Measurements from ENCODE around the gene SUGCT. TPM values are rescaled to one million over a fixed set of nuclear protein-coding genes. Genes with fewer than 3 reads are reported as not detected.
A peak's percentile ranks its signal among the peaks of the same experiment; 100 is the strongest.

The SUGCT gene
- total and polyA plus RNA-seq, 8 donors = 0.87 to 8.0 (median 2.9) TPM; not detected in 1

- intact Hi-C loops (cut with DNase I; ENCODE audit: low total_unique reads) = no loop called here
Measured at GRCh38 chr7:40822861-40823260, 688.1 kb downstream of the SUGCT start.

GRCh38 chr7:40824461-40824860 is 689.7 kb downstream of the SUGCT start:
- no peak overlapping the region for H3K27ac ChIP-seq
- TF ChIP-seq POLR2A (IDR thresholded peaks at IDR 0.05) (no peak), CTCF (IDR thresholded peaks at IDR 0.05) (no peak), POLR2AphosphoS5 (IDR thresholded peaks at IDR 0.05) (no peak), EP300 (IDR thresholded peaks at IDR 0.05) (no peak)

More at GRCh38 chr7:40822861-40823260, 688.1 kb downstream of the SUGCT start:
- Histone ChIP-seq H3K4me3 (no peak overlapping the region), H3K36me3 (no peaks in the 10 kb centered on the region), H3K27me3 (no peaks in the 10 kb centered on the region), H3K27ac (no peak overlapping the region), H3K4me1 (peaks cover 0 to 14% (median 7%) of the 10 kb centered on the region in 4 donors), H3K9me3 (peaks cover 0 to 4% (median 0%) of the 10 kb centered on the region in 4 donors)
- WGBS, 5 donors = 53 to 71% (median 67%) methylated on average over 1 of the region's 1 CpG
- TF ChIP-seq CTCF (IDR thresholded peaks at IDR 0.05) = no peak
- TF ChIP-seq POLR2A (IDR thresholded peaks at IDR 0.05) = no peak
- TF ChIP-seq POLR2AphosphoS5 (IDR thresholded peaks at IDR 0.05) = no peak
- TF ChIP-seq EP300 (IDR thresholded peaks at IDR 0.05) = no peak
- no peak for DNase-seq

GRCh38 chr7:40826411-40827221 is 691.8 kb downstream of the SUGCT start:
- Histone ChIP-seq H3K36me3 (no peaks in the 10 kb centered on the region), H3K27ac (no peak overlapping the region), H3K4me3 (no peak overlapping the region), H3K9me3 (no peaks in the 10 kb centered on the region), H3K4me1 (peaks cover 0 to 14% (median 8%) of the 10 kb centered on the region in 4 donors), H3K27me3 (no peaks in the 10 kb centered on the region)
- TF ChIP-seq EP300 (IDR thresholded peaks at IDR 0.05) (no peak), CTCF (IDR thresholded peaks at IDR 0.05) (no peak), POLR2A (IDR thresholded peaks at IDR 0.05) (no peak), POLR2AphosphoS5 (IDR thresholded peaks at IDR 0.05) (no peak)
- intact Hi-C loops (cut with DNase I; ENCODE audit: low total_unique reads) = no loop called here
- WGBS, 5 donors = 42 to 50% (median 49%) methylated on average over 3 of the region's 3 CpGs
- DNase-seq = no peak

More at GRCh38 chr7:40824461-40824860, 689.7 kb downstream of the SUGCT start:
- intact Hi-C loops (cut with DNase I; ENCODE audit: low total_unique reads) = no loop called here
- no peaks in the 10 kb centered on the region for H3K36me3 ChIP-seq
- 79 to 85% (median 81%) methylated on average over 3 of the region's 3 CpGs for WGBS, 5 donors
- H3K27me3 ChIP-seq = no peaks in the 10 kb centered on the region
- no peak for DNase-seq
- H3K9me3 ChIP-seq = no peaks in the 10 kb centered on the region
- H3K4me1 ChIP-seq = peaks cover 0 to 14% (median 8%) of the 10 kb centered on the region in 4 donors
- no peak overlapping the region for H3K4me3 ChIP-seq

- H3K27ac ChIP-seq = peak overlapping the region in 1 of 5 donors; percentile 43
- 52 to 58% (median 54%) methylated on average over 10 of the region's 10 CpGs for WGBS, 5 donors
- H3K36me3 ChIP-seq = no peaks in the 10 kb centered on the region
- H3K9me3 ChIP-seq = no peaks in the 10 kb centered on the region
- no peaks in the 10 kb centered on the region for H3K27me3 ChIP-seq
- no peak for DNase-seq
- H3K4me1 ChIP-seq = peaks cover 0 to 14% (median 8%) of the 10 kb centered on the region in 4 donors
- intact Hi-C loops (cut with DNase I; ENCODE audit: low total_unique reads) = no loop called here
- H3K4me3 ChIP-seq = no peak overlapping the region
- no peak for TF ChIP-seq EP300 (IDR thresholded peaks at IDR 0.05)
- TF ChIP-seq POLR2AphosphoS5 (IDR thresholded peaks at IDR 0.05) = no peak
- TF ChIP-seq POLR2A (IDR thresholded peaks at IDR 0.05) = no peak
- no peak for TF ChIP-seq CTCF (IDR thresholded peaks at IDR 0.05)
Measured at GRCh38 chr7:40827222-40828085, 692.6 kb downstream of the SUGCT start.

All from stomach (tissue), 9 donors.